Body of pancreas (tissue), 4 donors: ENCODE measurements around the gene TMEM123. TPM values are rescaled to one million over a fixed set of nuclear protein-coding genes. Genes with fewer than 3 reads are reported as not detected.
"Not testable (repeated sequence)": the region's sequence is repeated elsewhere in the genome, so short reads cannot be mapped to it uniquely, and the experiment has no call there.

Source experiments
- ATAC-seq: fragments of 150-250 bp; one replicate; pipeline ENCODE4 v1.9.1; 2016
- DNase-seq, 4 donors: peaks; one replicate each; pipeline ENCODE4 v3.0.0-alpha.2; 2019
- H3K27ac ChIP-seq, 4 donors: fragments of 200-600 bp; sonication (generic); 1 replicate in 3 of 4; 2 replicates in 1 of 4; pipeline versions ENCODE4 v1.5.1 to v1.6.1; 2016 to 2019; ENCODE audit warnings: mild to moderate bottlenecking in 1 of 4, mixed read lengths in 1 of 4, moderate library complexity in 1 of 4
- H3K27me3 ChIP-seq, 2 donors: fragments of 200-600 bp; sonication (generic); one replicate each; pipeline ENCODE4 v1.6.0; 2016; ENCODE audit warnings: mild to moderate bottlenecking in 1 of 2
- H3K36me3 ChIP-seq, 2 donors: fragments of 200-600 bp; sonication (generic); replicated peaks in 1 of 2; 2 replicates each; pipeline ENCODE4 v1.5.1; 2016; ENCODE audit warnings: low read depth in 2 of 2; ENCODE audit not compliant: insufficient read depth in 1 of 2
- H3K4me1 ChIP-seq: fragments of 200-600 bp; sonication (generic); one replicate; pipeline ENCODE4 v1.6.0; 2016
- H3K4me3 ChIP-seq, 2 donors: fragments of 200-600 bp; sonication (generic); 1 replicate in 1 of 2; 2 replicates in 1 of 2; pipeline ENCODE4 v1.5.1; 2016 to 2019
- H3K9me3 ChIP-seq, 3 donors: fragments of 200-600 bp; sonication (generic); 1 replicate in 2 of 3; 2 replicates in 1 of 3; pipeline ENCODE4 v1.5.1; 2016
- CTCF ChIP-seq, 7 experiments: fragments of 450-650 bp in 4 of 7; fragments of 200-600 bp in 3 of 7; sonication (generic) in 3 of 7; IDR thresholded peaks; one replicate each; pipeline ENCODE4 v1.5.1; 2016 to 2019; ENCODE audit warnings: antibody characterized with exemption in 7 of 7
- POLR2A ChIP-seq, 3 donors: fragments of 450-650 bp; IDR thresholded peaks; one replicate each; pipeline ENCODE4 v1.6.1; 2016; ENCODE audit warnings: antibody characterized with exemption in 3 of 3, mild to moderate bottlenecking in 2 of 3
- WGBS, 2 donors: methylation state at CpG; one replicate each; pipeline ENCODE4 v1.1.5; 2017; 5-methylcytosine and 5-hydroxymethylcytosine counted together
- intact Hi-C: fragments of 100-400 bp; cut with DNase I; formaldehyde crosslinking; loops from one replicate; pipeline ENCODE4 v1.15.1; 2023
- total RNA-seq, 2 donors: library from RNA; depleted of rRNA; stranded (reverse); fragments of >200 nt; gene quantifications; one replicate each; pipeline ENCODE4 v1.1.0, GENCODE V29; 2016

Gene TMEM123
- total RNA-seq, 2 donors from 2014 or later: 40.2 to 82.5 TPM

- ATAC-seq (no peak), DNase-seq (no peak)
- Histone ChIP-seq H3K4me3 (no peak overlapping the region), H3K4me1 (no peaks in the 10 kb centered on the region), H3K9me3 (peaks cover 0 to 6% (median 0%) of the 10 kb centered on the region in 3 donors), H3K27ac (no peak overlapping the region), H3K36me3 (no peaks in the 10 kb centered on the region), H3K27me3 (no peaks in the 10 kb centered on the region)
- intact Hi-C loops: no loop called here
- 76 to 89% methylated on average over 2 of the region's 2 CpGs for WGBS, 2 donors
- TF ChIP-seq CTCF (IDR thresholded peaks at IDR 0.05) (no peak), POLR2A (IDR thresholded peaks at IDR 0.05) (no peak)
Measured at GRCh38 chr11:102436976-102437375, 15.6 kb downstream of the TMEM123 start.

- Histone ChIP-seq H3K36me3 (no peaks in the 10 kb centered on the region), H3K9me3 (peaks cover 0 to 6% (median 0%) of the 10 kb centered on the region in 3 donors), H3K27me3 (no peaks in the 10 kb centered on the region), H3K4me3 (no peak overlapping the region), H3K27ac (no peak overlapping the region), H3K4me1 (no peaks in the 10 kb centered on the region)
- DNase-seq: no peak
- no peak for ATAC-seq
- TF ChIP-seq CTCF (IDR thresholded peaks at IDR 0.05): no peak
- no peak for TF ChIP-seq POLR2A (IDR thresholded peaks at IDR 0.05)
- WGBS, 2 donors: 69 to 78% methylated on average over 3 of the region's 3 CpGs
- intact Hi-C loops: no loop called here
Measured at GRCh38 chr11:102436561-102436960, 16.0 kb downstream of the TMEM123 start.

GRCh38 chr11:102435688-102436087, 16.9 kb downstream of the TMEM123 start:
- ATAC-seq: no peak
- H3K4me3 ChIP-seq: no peak overlapping the region
- WGBS, 2 donors: 90 to 96% methylated on average over 3 of the region's 3 CpGs
- H3K27ac ChIP-seq: no peak overlapping the region
- H3K27me3 ChIP-seq: no peaks in the 10 kb centered on the region
- no peaks in the 10 kb centered on the region for H3K36me3 ChIP-seq
- intact Hi-C loops: no loop called here
- H3K4me1 ChIP-seq: no peaks in the 10 kb centered on the region
- H3K9me3 ChIP-seq: peaks cover 0 to 6% (median 0%) of the 10 kb centered on the region in 3 donors
- no peak for DNase-seq
- TF ChIP-seq CTCF (IDR thresholded peaks at IDR 0.05) (no peak), POLR2A (IDR thresholded peaks at IDR 0.05) (no peak)

GRCh38 chr11:102433571-102433970, 19.0 kb downstream of the TMEM123 start:
- H3K4me3 ChIP-seq, H3K36me3 ChIP-seq, ATAC-seq, DNase-seq, H3K27me3 ChIP-seq, H3K4me1 ChIP-seq, H3K9me3 ChIP-seq, intact Hi-C loops, H3K27ac ChIP-seq: not testable (repeated sequence)
- WGBS, 2 donors: 94 to 96% methylated on average over 3 of the region's 3 CpGs

GRCh38 chr11:102432560-102432959, 20.0 kb downstream of the TMEM123 start:
- H3K4me1 ChIP-seq, H3K36me3 ChIP-seq, DNase-seq, ATAC-seq, H3K27ac ChIP-seq, H3K9me3 ChIP-seq, intact Hi-C loops, H3K27me3 ChIP-seq, H3K4me3 ChIP-seq: not testable (repeated sequence)
- 95 to 96% methylated on average over 1 to 2 of the region's 2 CpGs for WGBS, 2 donors

- Histone ChIP-seq H3K27ac (no peak overlapping the region), H3K4me1 (peaks cover 9% of the 10 kb centered on the region), H3K4me3 (no peak overlapping the region), H3K27me3 (no peaks in the 10 kb centered on the region), H3K9me3 (peaks cover 0 to 6% (median 0%) of the 10 kb centered on the region in 3 donors), H3K36me3 (no peaks in the 10 kb centered on the region)
- no peak for ATAC-seq
- DNase-seq: no peak
- no peak for TF ChIP-seq POLR2A (IDR thresholded peaks at IDR 0.05)
- no peak for TF ChIP-seq CTCF (IDR thresholded peaks at IDR 0.05)
- intact Hi-C loops: no loop called here
- 97 to 99% methylated on average over 2 of the region's 2 CpGs for WGBS, 2 donors
Measured at GRCh38 chr11:102431404-102431803, 21.2 kb downstream of the TMEM123 start.
